A549 (cell line): ENCODE data around the gene LGR4.

Source experiments
- CHD2 ChIP-seq: fragments of 150-350 bp; IDR thresholded peaks from 2 replicates; pipeline ENCODE4 v1.6.1; 2014; ENCODE audit warnings: low read length; ENCODE audit not compliant: partially characterized antibody
- EP300 ChIP-seq, 2 experiments: fragments of >200 bp; sonication (Bioruptor Twin); formaldehyde crosslinking; IDR thresholded peaks; 2 replicates in 1 of 2; 3 replicates in 1 of 2; pipeline ENCODE4 v1.6.1; 2016 to 2017
- HDAC2 ChIP-seq: fragments of 200-600 bp; sonication (generic); IDR thresholded peaks from 2 replicates; pipeline ENCODE4 v1.6.1; 2016
- MYC ChIP-seq: IDR thresholded peaks from 2 replicates; pipeline ENCODE4 v1.6.1; 2012; ENCODE audit warnings: mild to moderate bottlenecking, inconsistent platforms, low read length, improper control_type of control experiment, borderline replicate concordance
- PHF8 ChIP-seq: fragments of 200-600 bp; sonication (generic); IDR thresholded peaks from 2 replicates; pipeline ENCODE4 v1.6.1; 2016; ENCODE audit warnings: low read depth, mild to moderate bottlenecking, antibody characterized with exemption, moderate library complexity, borderline replicate concordance
- POLR2A ChIP-seq: IDR thresholded peaks from 2 replicates; pipeline ENCODE4 v1.6.1; 2012; ENCODE audit warnings: mild to moderate bottlenecking, low read length
- RCOR1 ChIP-seq: fragments of 150-350 bp; IDR thresholded peaks from 2 replicates; pipeline ENCODE4 v1.6.1; 2014; ENCODE audit warnings: antibody characterized with exemption, low read length, low read depth
- ZFP36 ChIP-seq: fragments of 450-650 bp; IDR thresholded peaks from 2 replicates; pipeline ENCODE4 v1.6.1; 2014; ENCODE audit warnings: borderline replicate concordance; ENCODE audit not compliant: partially characterized antibody
- TF ChIP-seq, protein P1 (sequence below): fragments of >200 bp; sonication (Bioruptor Twin); formaldehyde crosslinking; IDR thresholded peaks from 3 replicates; pipeline ENCODE4 v1.5.1; 2016
- TF ChIP-seq, protein P2 (sequence below): fragments of 150-350 bp; IDR thresholded peaks from 2 replicates; pipeline ENCODE4 v1.6.1; 2014; ENCODE audit warnings: low read depth, mild to moderate bottlenecking, low read length
- TF ChIP-seq, protein P3 (sequence below): IDR thresholded peaks from 2 replicates; pipeline ENCODE4 v1.6.1; 2012
- TF ChIP-seq, protein P4 (sequence below): fragments of 250-450 bp; sonication (Bioruptor Pico); IDR thresholded peaks from 2 replicates; pipeline ENCODE4 v1.5.0; 2020; ENCODE audit warnings: low read depth, mild to moderate bottlenecking, moderate library complexity
- TF ChIP-seq, protein P5 (sequence below): fragments of 200-600 bp; sonication (generic); IDR thresholded peaks from 2 replicates; pipeline ENCODE4 v1.6.1; 2016; ENCODE audit warnings: antibody characterized with exemption, mild to moderate bottlenecking, moderate library complexity

DNA sequence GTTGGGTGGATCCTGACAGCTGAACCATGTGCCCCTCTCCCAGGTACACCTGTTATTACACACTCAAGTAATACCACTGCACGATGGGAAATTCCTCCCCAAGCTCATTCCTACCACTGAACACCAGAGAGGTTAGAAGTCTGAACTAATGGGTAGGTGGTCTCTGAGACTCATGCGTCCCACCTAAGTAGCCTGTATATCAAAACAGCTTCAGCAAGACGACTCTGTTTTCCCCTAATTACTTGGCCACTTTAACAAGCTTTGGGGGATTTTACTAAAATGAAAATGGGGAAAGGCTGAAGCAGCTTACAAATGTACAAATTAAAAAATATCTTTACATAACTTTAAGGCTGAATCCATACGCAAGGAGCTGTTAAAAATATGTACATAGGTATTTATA, 29.4 kb downstream of the LGR4 start:
- no peak for TF ChIP-seq POLR2A
- TF ChIP-seq, protein P1, sequence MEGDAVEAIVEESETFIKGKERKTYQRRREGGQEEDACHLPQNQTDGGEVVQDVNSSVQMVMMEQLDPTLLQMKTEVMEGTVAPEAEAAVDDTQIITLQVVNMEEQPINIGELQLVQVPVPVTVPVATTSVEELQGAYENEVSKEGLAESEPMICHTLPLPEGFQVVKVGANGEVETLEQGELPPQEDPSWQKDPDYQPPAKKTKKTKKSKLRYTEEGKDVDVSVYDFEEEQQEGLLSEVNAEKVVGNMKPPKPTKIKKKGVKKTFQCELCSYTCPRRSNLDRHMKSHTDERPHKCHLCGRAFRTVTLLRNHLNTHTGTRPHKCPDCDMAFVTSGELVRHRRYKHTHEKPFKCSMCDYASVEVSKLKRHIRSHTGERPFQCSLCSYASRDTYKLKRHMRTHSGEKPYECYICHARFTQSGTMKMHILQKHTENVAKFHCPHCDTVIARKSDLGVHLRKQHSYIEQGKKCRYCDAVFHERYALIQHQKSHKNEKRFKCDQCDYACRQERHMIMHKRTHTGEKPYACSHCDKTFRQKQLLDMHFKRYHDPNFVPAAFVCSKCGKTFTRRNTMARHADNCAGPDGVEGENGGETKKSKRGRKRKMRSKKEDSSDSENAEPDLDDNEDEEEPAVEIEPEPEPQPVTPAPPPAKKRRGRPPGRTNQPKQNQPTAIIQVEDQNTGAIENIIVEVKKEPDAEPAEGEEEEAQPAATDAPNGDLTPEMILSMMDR, result no peak
- TF ChIP-seq EP300 (IDR thresholded peaks at IDR 0.05), result no peak
- TF ChIP-seq RCOR1, result no peak
- TF ChIP-seq CHD2, result no peak
- TF ChIP-seq, protein P2, sequence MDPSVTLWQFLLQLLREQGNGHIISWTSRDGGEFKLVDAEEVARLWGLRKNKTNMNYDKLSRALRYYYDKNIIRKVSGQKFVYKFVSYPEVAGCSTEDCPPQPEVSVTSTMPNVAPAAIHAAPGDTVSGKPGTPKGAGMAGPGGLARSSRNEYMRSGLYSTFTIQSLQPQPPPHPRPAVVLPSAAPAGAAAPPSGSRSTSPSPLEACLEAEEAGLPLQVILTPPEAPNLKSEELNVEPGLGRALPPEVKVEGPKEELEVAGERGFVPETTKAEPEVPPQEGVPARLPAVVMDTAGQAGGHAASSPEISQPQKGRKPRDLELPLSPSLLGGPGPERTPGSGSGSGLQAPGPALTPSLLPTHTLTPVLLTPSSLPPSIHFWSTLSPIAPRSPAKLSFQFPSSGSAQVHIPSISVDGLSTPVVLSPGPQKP, result no peak
- TF ChIP-seq, protein P3, sequence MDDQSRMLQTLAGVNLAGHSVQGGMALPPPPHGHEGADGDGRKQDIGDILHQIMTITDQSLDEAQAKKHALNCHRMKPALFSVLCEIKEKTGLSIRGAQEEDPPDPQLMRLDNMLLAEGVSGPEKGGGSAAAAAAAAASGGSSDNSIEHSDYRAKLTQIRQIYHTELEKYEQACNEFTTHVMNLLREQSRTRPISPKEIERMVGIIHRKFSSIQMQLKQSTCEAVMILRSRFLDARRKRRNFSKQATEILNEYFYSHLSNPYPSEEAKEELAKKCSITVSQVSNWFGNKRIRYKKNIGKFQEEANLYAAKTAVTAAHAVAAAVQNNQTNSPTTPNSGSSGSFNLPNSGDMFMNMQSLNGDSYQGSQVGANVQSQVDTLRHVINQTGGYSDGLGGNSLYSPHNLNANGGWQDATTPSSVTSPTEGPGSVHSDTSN, result no peak
- no peak for TF ChIP-seq MYC
- TF ChIP-seq, protein P4, sequence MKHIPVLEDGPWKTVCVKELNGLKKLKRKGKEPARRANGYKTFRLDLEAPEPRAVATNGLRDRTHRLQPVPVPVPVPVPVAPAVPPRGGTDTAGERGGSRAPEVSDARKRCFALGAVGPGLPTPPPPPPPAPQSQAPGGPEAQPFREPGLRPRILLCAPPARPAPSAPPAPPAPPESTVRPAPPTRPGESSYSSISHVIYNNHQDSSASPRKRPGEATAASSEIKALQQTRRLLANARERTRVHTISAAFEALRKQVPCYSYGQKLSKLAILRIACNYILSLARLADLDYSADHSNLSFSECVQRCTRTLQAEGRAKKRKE (CRISPR knock-in tag), result no peak
- TF ChIP-seq, protein P5, sequence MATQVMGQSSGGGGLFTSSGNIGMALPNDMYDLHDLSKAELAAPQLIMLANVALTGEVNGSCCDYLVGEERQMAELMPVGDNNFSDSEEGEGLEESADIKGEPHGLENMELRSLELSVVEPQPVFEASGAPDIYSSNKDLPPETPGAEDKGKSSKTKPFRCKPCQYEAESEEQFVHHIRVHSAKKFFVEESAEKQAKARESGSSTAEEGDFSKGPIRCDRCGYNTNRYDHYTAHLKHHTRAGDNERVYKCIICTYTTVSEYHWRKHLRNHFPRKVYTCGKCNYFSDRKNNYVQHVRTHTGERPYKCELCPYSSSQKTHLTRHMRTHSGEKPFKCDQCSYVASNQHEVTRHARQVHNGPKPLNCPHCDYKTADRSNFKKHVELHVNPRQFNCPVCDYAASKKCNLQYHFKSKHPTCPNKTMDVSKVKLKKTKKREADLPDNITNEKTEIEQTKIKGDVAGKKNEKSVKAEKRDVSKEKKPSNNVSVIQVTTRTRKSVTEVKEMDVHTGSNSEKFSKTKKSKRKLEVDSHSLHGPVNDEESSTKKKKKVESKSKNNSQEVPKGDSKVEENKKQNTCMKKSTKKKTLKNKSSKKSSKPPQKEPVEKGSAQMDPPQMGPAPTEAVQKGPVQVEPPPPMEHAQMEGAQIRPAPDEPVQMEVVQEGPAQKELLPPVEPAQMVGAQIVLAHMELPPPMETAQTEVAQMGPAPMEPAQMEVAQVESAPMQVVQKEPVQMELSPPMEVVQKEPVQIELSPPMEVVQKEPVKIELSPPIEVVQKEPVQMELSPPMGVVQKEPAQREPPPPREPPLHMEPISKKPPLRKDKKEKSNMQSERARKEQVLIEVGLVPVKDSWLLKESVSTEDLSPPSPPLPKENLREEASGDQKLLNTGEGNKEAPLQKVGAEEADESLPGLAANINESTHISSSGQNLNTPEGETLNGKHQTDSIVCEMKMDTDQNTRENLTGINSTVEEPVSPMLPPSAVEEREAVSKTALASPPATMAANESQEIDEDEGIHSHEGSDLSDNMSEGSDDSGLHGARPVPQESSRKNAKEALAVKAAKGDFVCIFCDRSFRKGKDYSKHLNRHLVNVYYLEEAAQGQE, result no peak
- no peak for TF ChIP-seq ZFP36
- no peak for TF ChIP-seq PHF8
- no peak for TF ChIP-seq HDAC2
